A549 (cell line): ENCODE measurements around the gene ARHGAP35.

ENCODE experiments used
- JUNB ChIP-seq: fragments of >200 bp; sonication (Bioruptor Twin); formaldehyde crosslinking; IDR thresholded peaks from 2 replicates; pipeline ENCODE4 v1.6.1; 2016
- POLR2A ChIP-seq: IDR thresholded peaks from 2 replicates; pipeline ENCODE4 v1.6.1; 2012; ENCODE audit warnings: mild to moderate bottlenecking, low read length
- RAD21 ChIP-seq, 2 experiments: fragments of >200 bp in 1 of 2; sonication (Bioruptor Twin) in 1 of 2; formaldehyde crosslinking in 1 of 2; IDR thresholded peaks in 1 of 2; conservative IDR thresholded peaks in 1 of 2; 2 replicates in 1 of 2; 3 replicates in 1 of 2; pipeline ENCODE4 v1.6.1; 2012 to 2018; ENCODE audit warnings: inconsistent platforms in 1 of 2
- TF ChIP-seq, protein P1 (sequence below): fragments of >200 bp; sonication (Bioruptor Twin); formaldehyde crosslinking; IDR thresholded peaks from 3 replicates; pipeline ENCODE4 v1.5.1; 2016
- TF ChIP-seq, protein P2 (sequence below): fragments of 200-600 bp; sonication (generic); IDR thresholded peaks from 2 replicates; pipeline ENCODE4 v1.6.1; 2016; ENCODE audit warnings: antibody characterized with exemption, mild to moderate bottlenecking, moderate library complexity

DNA sequence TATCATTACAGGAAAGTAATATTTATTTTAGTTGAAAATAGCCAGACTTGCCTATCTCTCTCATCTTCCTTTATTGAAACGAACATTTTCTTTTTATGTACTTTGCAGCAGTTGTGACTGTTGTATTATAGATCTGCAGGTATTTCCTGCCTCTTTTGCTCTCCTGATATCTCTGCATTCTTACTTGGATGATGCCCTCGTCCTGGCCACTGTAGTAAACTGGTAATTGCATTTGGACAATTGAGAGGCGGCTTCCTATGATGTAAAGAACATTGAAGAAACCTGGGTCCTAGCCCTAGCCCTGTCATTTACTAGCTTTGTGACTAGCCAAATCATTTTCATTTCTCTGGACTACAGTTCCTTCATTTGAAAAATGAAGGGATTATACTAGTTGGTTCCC is 6.4 kb downstream of the ARHGAP35 start:
- TF ChIP-seq, protein P1, sequence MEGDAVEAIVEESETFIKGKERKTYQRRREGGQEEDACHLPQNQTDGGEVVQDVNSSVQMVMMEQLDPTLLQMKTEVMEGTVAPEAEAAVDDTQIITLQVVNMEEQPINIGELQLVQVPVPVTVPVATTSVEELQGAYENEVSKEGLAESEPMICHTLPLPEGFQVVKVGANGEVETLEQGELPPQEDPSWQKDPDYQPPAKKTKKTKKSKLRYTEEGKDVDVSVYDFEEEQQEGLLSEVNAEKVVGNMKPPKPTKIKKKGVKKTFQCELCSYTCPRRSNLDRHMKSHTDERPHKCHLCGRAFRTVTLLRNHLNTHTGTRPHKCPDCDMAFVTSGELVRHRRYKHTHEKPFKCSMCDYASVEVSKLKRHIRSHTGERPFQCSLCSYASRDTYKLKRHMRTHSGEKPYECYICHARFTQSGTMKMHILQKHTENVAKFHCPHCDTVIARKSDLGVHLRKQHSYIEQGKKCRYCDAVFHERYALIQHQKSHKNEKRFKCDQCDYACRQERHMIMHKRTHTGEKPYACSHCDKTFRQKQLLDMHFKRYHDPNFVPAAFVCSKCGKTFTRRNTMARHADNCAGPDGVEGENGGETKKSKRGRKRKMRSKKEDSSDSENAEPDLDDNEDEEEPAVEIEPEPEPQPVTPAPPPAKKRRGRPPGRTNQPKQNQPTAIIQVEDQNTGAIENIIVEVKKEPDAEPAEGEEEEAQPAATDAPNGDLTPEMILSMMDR, result no peak
- TF ChIP-seq POLR2A (no peak), RAD21 (conservative IDR thresholded peaks at IDR 0.05 in 1 of 2, IDR thresholded peaks at IDR 0.05 in 1 of 2) (no peak), JUNB (no peak)
- TF ChIP-seq, protein P2, sequence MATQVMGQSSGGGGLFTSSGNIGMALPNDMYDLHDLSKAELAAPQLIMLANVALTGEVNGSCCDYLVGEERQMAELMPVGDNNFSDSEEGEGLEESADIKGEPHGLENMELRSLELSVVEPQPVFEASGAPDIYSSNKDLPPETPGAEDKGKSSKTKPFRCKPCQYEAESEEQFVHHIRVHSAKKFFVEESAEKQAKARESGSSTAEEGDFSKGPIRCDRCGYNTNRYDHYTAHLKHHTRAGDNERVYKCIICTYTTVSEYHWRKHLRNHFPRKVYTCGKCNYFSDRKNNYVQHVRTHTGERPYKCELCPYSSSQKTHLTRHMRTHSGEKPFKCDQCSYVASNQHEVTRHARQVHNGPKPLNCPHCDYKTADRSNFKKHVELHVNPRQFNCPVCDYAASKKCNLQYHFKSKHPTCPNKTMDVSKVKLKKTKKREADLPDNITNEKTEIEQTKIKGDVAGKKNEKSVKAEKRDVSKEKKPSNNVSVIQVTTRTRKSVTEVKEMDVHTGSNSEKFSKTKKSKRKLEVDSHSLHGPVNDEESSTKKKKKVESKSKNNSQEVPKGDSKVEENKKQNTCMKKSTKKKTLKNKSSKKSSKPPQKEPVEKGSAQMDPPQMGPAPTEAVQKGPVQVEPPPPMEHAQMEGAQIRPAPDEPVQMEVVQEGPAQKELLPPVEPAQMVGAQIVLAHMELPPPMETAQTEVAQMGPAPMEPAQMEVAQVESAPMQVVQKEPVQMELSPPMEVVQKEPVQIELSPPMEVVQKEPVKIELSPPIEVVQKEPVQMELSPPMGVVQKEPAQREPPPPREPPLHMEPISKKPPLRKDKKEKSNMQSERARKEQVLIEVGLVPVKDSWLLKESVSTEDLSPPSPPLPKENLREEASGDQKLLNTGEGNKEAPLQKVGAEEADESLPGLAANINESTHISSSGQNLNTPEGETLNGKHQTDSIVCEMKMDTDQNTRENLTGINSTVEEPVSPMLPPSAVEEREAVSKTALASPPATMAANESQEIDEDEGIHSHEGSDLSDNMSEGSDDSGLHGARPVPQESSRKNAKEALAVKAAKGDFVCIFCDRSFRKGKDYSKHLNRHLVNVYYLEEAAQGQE, result no peak
